ENCODE results near the gene SLC16A4. TPM values are rescaled to one million over a fixed set of nuclear protein-coding genes. Genes with fewer than 3 reads are reported as not detected.

The SLC16A4 gene
- total RNA-seq, 3 donors from 2014 or later = 0.96 to 31.5 (median 14.4) TPM

DNA sequence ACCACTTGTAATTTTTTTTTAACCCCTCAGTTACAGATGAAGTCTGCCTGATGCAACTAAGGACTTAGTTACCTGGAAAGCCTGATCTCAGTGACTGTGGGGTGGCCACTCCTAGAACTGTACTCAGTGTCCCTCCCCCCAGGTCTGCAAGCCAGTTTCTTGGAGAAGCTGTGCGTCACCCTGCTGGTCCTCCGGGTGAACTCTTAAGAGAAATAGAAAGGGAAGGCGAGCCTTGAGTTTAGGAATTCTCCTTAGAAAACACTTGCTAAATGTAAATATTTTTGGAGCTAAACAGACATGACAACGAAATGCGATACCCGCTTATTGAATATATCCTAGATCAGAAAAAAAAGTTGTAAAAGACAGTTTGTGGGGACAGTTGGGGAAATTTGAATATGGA, 730 bp downstream of the SLC16A4 start:
- no peaks in the 10 kb centered on the region for H3K36me3 ChIP-seq
- TF ChIP-seq, protein P1, sequence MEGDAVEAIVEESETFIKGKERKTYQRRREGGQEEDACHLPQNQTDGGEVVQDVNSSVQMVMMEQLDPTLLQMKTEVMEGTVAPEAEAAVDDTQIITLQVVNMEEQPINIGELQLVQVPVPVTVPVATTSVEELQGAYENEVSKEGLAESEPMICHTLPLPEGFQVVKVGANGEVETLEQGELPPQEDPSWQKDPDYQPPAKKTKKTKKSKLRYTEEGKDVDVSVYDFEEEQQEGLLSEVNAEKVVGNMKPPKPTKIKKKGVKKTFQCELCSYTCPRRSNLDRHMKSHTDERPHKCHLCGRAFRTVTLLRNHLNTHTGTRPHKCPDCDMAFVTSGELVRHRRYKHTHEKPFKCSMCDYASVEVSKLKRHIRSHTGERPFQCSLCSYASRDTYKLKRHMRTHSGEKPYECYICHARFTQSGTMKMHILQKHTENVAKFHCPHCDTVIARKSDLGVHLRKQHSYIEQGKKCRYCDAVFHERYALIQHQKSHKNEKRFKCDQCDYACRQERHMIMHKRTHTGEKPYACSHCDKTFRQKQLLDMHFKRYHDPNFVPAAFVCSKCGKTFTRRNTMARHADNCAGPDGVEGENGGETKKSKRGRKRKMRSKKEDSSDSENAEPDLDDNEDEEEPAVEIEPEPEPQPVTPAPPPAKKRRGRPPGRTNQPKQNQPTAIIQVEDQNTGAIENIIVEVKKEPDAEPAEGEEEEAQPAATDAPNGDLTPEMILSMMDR (IDR thresholded peaks at IDR 0.05) = peak in 2 of 3 donors; percentile 0 to 22
- TF ChIP-seq POLR2AphosphoS5 (IDR thresholded peaks at IDR 0.05) (no peak), POLR2A (IDR thresholded peaks at IDR 0.05) (no peak)
- intact Hi-C loops (cut with DNase I; ENCODE audit: low total_unique reads) = no loop called here
- no peaks in the 10 kb centered on the region for H3K9me3 ChIP-seq
- peak overlapping the region; percentile 85 for H3K27ac ChIP-seq
- peak overlapping the region in 2 of 3 donors; percentile 48 to 65 for H3K4me3 ChIP-seq
- no peaks in the 10 kb centered on the region for H3K27me3 ChIP-seq
- H3K4me1 ChIP-seq = no peaks in the 10 kb centered on the region
- DNase-seq (ENCODE audit: low spot score in 2 of 2) = peak in 1 of 2 donors; percentile 68

- intact Hi-C loops (cut with DNase I; ENCODE audit: low total_unique reads) = no loop called here
- Histone ChIP-seq H3K36me3 (no peaks in the 10 kb centered on the region), H3K27ac (no peak overlapping the region), H3K9me3 (no peaks in the 10 kb centered on the region), H3K27me3 (no peaks in the 10 kb centered on the region), H3K4me3 (no peak overlapping the region), H3K4me1 (no peaks in the 10 kb centered on the region)
- DNase-seq (ENCODE audit: low spot score in 2 of 2) = no peak
- TF ChIP-seq, protein P1 (IDR thresholded peaks at IDR 0.05) = no peak
- TF ChIP-seq POLR2A (IDR thresholded peaks at IDR 0.05) (no peak), POLR2AphosphoS5 (IDR thresholded peaks at IDR 0.05) (no peak)
Observed at GRCh38 chr1:110387048-110387754, 3.6 kb downstream of the SLC16A4 start.

GRCh38 chr1:110385369-110385768, 5.5 kb downstream of the SLC16A4 start:
- H3K4me1 ChIP-seq = no peaks in the 10 kb centered on the region
- intact Hi-C loops (cut with DNase I; ENCODE audit: low total_unique reads) = no loop called here

DNA sequence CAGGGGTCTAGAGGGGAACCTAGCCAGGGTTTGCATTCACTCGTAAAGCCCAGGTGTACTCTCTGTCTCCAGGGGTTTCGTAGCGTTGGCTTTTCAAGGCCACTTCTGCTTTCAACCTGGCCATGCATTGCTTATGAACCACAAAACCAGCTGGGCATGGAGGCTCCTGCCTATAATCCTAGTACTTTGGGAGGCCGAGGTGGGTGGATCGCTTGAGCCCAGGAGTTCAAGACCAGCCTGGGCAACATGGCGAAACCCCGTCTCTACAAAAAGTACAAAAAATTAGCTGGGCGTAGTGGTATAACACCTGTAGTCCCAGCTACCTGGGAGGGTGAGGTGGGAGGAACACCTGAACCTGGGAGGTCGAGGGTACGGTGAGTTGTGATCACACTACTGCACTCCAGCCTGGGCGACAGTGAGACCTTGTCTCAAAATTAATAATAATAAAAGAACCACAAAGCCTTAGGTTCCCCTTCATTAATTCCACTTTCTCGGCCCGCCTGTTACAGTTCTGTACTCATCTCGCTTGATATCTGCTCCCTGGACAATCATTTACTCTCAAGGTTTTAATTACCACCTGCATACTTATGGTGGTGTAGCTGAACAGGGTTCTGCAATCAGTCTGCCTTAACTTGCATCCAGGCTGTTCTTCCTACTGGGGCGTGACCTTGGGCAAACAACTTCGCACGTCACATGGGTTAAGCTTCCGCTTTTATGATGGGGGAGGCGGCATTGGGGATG, 6.1 kb downstream of the SLC16A4 start:
- H3K4me1 ChIP-seq = no peaks in the 10 kb centered on the region
- intact Hi-C loops (cut with DNase I; ENCODE audit: low total_unique reads) = no loop called here
- no peaks in the 10 kb centered on the region for H3K27me3 ChIP-seq
- H3K27ac ChIP-seq = peak overlapping the region in 1 of 2 donors; percentile 76
- DNase-seq (ENCODE audit: low spot score in 2 of 2) = no peak
- TF ChIP-seq POLR2A (IDR thresholded peaks at IDR 0.05) = no peak
- TF ChIP-seq POLR2AphosphoS5 (IDR thresholded peaks at IDR 0.05) = no peak
- TF ChIP-seq, protein P1 (IDR thresholded peaks at IDR 0.05) = no peak
- H3K36me3 ChIP-seq = no peaks in the 10 kb centered on the region
- H3K4me3 ChIP-seq = no peak overlapping the region
- no peaks in the 10 kb centered on the region for H3K9me3 ChIP-seq

More at GRCh38 chr1:110385369-110385768, 5.5 kb downstream of the SLC16A4 start:
- Histone ChIP-seq H3K27ac (no peak overlapping the region), H3K27me3 (no peaks in the 10 kb centered on the region), H3K4me3 (no peak overlapping the region), H3K9me3 (no peaks in the 10 kb centered on the region), H3K36me3 (no peaks in the 10 kb centered on the region)
- DNase-seq (ENCODE audit: low spot score in 2 of 2) = no peak
- TF ChIP-seq POLR2AphosphoS5 (IDR thresholded peaks at IDR 0.05) (no peak), POLR2A (IDR thresholded peaks at IDR 0.05) (no peak)
- TF ChIP-seq, protein P1 (IDR thresholded peaks at IDR 0.05) = no peak
